Measurements from ENCODE around the gene ZSWIM8.

ZSWIM8 gene

GRCh38 chr10:73797324-73798025 is 12.1 kb downstream of the ZSWIM8 start:
- DNase-seq, result no peak

GRCh38 chr10:73798087-73798486 is 12.7 kb downstream of the ZSWIM8 start:
- DNase-seq, result no peak

GRCh38 chr10:73798927-73799560 is 13.6 kb downstream of the ZSWIM8 start:
- DNase-seq, result no peak

- DNase-seq, result no peak
Measured at GRCh38 chr10:73799899-73800559, 14.6 kb downstream of the ZSWIM8 start.

- DNase-seq, result no peak
Measured at GRCh38 chr10:73800560-73801252, 15.3 kb downstream of the ZSWIM8 start.

GRCh38 chr10:73801253-73801590 is 15.8 kb downstream of the ZSWIM8 start:
- DNase-seq, result no peak

GRCh38 chr10:73802276-73802991 is 17.0 kb downstream of the ZSWIM8 start:
- no peak for DNase-seq

- no peak for DNase-seq
Measured at GRCh38 chr10:73803680-73804286, 18.4 kb downstream of the ZSWIM8 start.

GRCh38 chr10:73806176-73806950 is 21.0 kb downstream of the ZSWIM8 start:
- no peak for DNase-seq

- no peak for DNase-seq
Measured at GRCh38 chr10:73807471-73807870, 22.1 kb downstream of the ZSWIM8 start.

- no peak for DNase-seq
Measured at GRCh38 chr10:73808021-73808815, 22.8 kb downstream of the ZSWIM8 start.

GRCh38 chr10:73809061-73809818 is 23.8 kb downstream of the ZSWIM8 start:
- DNase-seq, result no peak

GRCh38 chr10:73810358-73810734 is 24.9 kb downstream of the ZSWIM8 start:
- DNase-seq, result peak; percentile 39 to 41

GRCh38 chr10:73810735-73811465 is 25.5 kb downstream of the ZSWIM8 start:
- DNase-seq, result no peak

GRCh38 chr10:73812657-73813056 is 27.3 kb downstream of the ZSWIM8 start:
- DNase-seq, result no peak

GRCh38 chr10:73813333-73813732 is 27.9 kb downstream of the ZSWIM8 start:
- DNase-seq, result no peak

- no peak for DNase-seq
Measured at GRCh38 chr10:73814276-73814895, 29.0 kb downstream of the ZSWIM8 start.

- DNase-seq, result no peak
Measured at GRCh38 chr10:73814896-73815718, 29.7 kb downstream of the ZSWIM8 start.
